RWPE1 (cell line): ENCODE results near the gene EXOSC5.

Source experiments
- CTCF ChIA-PET: fragments of 350-600 bp; sonication (Branson Sonifier 250); formaldehyde crosslinking; extraction: SDS; loops from one replicate; lab custom pipeline; 2021; lab: Yijun Ruan, JAX
- POLR2A ChIA-PET: fragments of 400-600 bp; formaldehyde crosslinking; extraction: SDS; loops from one replicate; lab custom pipeline; 2020; ENCODE audit warnings: antibody characterized with exemption; ENCODE audit not compliant: low non-redundant PET; lab: Yijun Ruan, JAX
- DNase-seq: peaks from one replicate; pipeline ENCODE4 v3.0.0; 2012; ENCODE audit warnings: low spot score
- H3K27ac ChIP-seq: fragments of 450-650 bp; 2 replicates; pipeline ENCODE4 v1.5.1; 2017
- TF ChIP-seq, protein P1 (sequence below): fragments of 450-650 bp; conservative IDR thresholded peaks from 2 replicates; pipeline ENCODE4 v1.5.1; 2017; ENCODE audit warnings: low read depth, mild to moderate bottlenecking

Gene EXOSC5

GRCh38 chr19:41344162-41344561, 53.0 kb downstream of the EXOSC5 start:
- no peak for DNase-seq
- ChIA-PET CTCF (interaction anchor here (0.6 kb wide), 1 partner anchor 24 kb away, joined by 3 read pairs; no protein-coding TSS in a partner anchor), POLR2A (no interaction called here)
- TF ChIP-seq, protein P1, sequence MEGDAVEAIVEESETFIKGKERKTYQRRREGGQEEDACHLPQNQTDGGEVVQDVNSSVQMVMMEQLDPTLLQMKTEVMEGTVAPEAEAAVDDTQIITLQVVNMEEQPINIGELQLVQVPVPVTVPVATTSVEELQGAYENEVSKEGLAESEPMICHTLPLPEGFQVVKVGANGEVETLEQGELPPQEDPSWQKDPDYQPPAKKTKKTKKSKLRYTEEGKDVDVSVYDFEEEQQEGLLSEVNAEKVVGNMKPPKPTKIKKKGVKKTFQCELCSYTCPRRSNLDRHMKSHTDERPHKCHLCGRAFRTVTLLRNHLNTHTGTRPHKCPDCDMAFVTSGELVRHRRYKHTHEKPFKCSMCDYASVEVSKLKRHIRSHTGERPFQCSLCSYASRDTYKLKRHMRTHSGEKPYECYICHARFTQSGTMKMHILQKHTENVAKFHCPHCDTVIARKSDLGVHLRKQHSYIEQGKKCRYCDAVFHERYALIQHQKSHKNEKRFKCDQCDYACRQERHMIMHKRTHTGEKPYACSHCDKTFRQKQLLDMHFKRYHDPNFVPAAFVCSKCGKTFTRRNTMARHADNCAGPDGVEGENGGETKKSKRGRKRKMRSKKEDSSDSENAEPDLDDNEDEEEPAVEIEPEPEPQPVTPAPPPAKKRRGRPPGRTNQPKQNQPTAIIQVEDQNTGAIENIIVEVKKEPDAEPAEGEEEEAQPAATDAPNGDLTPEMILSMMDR = no peak
- no peak overlapping the region for H3K27ac ChIP-seq

- ChIA-PET POLR2A (no interaction called here), CTCF (interaction anchor here (0.6 kb wide), 1 partner anchor 33 kb away, joined by 3 read pairs; no protein-coding TSS in a partner anchor)
- no peak for DNase-seq
- H3K27ac ChIP-seq = peak overlapping the region; percentile 21
- TF ChIP-seq, protein P1 = no peak
These were observed 55.3 kb downstream of the EXOSC5 start for GRCh38 chr19:41341669-41342490.

DNA sequence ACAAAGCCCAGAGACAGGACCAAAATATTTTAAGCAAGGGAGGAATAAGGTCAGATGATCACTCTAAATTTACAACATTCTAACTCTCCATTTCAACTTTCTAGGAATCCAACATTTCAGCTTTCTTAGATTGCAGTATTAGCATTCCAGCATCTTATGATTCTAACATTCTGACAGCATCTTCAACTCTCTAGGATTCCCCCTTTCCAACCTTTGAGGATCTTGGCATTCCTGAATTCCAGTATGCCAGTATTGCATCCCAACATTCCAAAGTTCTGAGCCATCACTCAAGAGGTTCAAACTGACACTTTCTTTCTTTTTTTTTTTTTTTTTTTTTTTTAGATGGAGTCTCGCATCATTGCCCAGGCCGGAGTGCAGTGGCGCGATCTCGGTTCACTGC, 57.2 kb downstream of the EXOSC5 start:
- DNase-seq = peak; percentile 77
- ChIA-PET POLR2A (no interaction called here), CTCF (no interaction called here)
- TF ChIP-seq, protein P1 = no peak
- H3K27ac ChIP-seq = peak overlapping the region; percentile 49
